Measurements from ENCODE around the gene STPG4.
A peak's percentile ranks its signal among the peaks of the same experiment; 100 is the strongest.
"Not testable (repeated sequence)": the region's sequence is repeated elsewhere in the genome, so short reads cannot be mapped to it uniquely, and the experiment has no call there.

The STPG4 gene

DNA sequence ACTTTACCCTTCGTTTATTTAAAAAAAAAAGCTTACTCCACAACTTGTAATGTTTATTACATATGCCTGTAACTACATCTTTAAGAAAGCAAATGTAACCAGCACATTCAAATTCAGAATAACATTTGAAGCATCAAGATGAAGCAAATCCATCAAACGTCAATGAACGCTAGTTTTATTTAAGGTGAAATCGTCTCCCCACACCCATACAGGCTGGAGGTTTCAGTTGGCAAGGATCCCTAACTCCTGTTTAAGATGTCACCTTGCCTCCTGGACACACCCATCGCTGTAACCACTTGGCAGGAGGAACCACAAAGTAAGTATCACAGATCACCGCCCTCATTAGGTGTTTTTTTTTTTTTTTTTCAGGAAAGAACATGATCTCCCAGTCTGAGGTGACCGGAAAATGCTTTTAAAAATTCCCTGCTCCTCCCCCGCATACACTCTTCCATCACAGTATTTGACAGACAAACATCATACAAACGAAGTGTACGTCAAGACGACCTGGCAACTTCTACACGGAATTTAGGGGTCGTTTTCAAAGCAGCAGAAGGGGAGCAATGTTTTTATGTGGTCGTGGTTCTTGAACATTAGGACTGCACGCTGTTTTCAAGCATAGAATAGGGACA is 19.7 kb upstream of the STPG4 start:
- Histone ChIP-seq H3K27ac (ENCODE audit: insufficient read depth, low read length, poor library complexity, severe bottlenecking) (peak overlapping the region; percentile 69), H3K4me3 (ENCODE audit: insufficient read depth, low read depth, low read length, poor library complexity, severe bottlenecking) (peak overlapping the region; percentile 51), H3K27me3 (replicated peaks; ENCODE audit: control insufficient read depth, insufficient read depth, low read length, poor library complexity, severe bottlenecking) (no peaks in the 10 kb centered on the region), H3K36me3 (ENCODE audit: control insufficient read depth, insufficient read depth, low read length) (no peaks in the 10 kb centered on the region), H3K9me3 (ENCODE audit: control insufficient read depth, low read length) (no peaks in the 10 kb centered on the region), H3K4me1 (ENCODE audit: control insufficient read depth, insufficient read depth, low read length, poor library complexity, severe bottlenecking) (peaks cover 20% of the 10 kb centered on the region)
- peak; percentile 17 to 41 (median 34) for DNase-seq

DNA sequence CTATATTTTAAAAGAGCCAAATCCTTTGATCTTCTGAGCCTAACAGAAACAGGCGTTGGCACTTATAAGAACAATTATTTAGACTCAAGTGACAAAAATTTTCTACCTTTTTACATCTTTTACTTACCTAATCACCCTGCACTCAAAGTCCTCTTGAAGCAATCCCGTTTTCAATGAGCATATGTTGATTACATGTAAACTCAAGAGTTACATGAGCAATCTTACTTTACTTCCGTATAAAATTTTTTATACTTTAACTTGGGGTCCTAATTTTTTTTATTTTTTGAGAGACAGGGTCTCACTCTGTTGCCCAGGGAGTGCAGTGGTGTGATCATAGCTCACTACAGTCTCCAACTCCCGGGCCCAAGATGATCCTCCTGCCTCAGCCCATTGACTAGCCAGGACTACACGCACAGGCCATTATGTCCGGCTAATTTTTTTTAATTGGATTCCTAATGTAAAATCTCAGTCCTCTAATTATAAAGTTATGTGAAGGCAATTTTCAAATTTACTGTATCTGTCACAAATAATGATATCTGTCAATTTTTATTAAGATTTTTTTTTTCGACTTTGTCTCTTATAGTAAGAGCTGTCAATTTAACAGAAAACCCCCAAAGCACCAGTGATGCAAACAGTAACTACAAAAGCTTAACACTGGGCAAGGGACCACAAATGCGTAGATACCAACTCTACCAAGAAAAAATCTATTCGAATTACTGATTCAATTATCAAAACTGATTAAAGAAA is 19.1 kb upstream of the STPG4 start:
- Histone ChIP-seq H3K27ac (ENCODE audit: insufficient read depth, low read length, poor library complexity, severe bottlenecking) (peak overlapping the region; percentile 69), H3K4me3 (ENCODE audit: insufficient read depth, low read depth, low read length, poor library complexity, severe bottlenecking) (peak overlapping the region; percentile 51), H3K4me1 (ENCODE audit: control insufficient read depth, insufficient read depth, low read length, poor library complexity, severe bottlenecking) (peaks cover 20% of the 10 kb centered on the region), H3K36me3 (ENCODE audit: control insufficient read depth, insufficient read depth, low read length) (no peaks in the 10 kb centered on the region), H3K9me3 (ENCODE audit: control insufficient read depth, low read length) (no peaks in the 10 kb centered on the region), H3K27me3 (replicated peaks; ENCODE audit: control insufficient read depth, insufficient read depth, low read length, poor library complexity, severe bottlenecking) (no peaks in the 10 kb centered on the region)
- DNase-seq = no peak

GRCh38 chr2:47172922-47173695 is 18.0 kb upstream of the STPG4 start:
- no peak overlapping the region for H3K4me3 ChIP-seq (ENCODE audit: insufficient read depth, low read depth, low read length, poor library complexity, severe bottlenecking)
- H3K27ac ChIP-seq (ENCODE audit: insufficient read depth, low read length, poor library complexity, severe bottlenecking) = peak overlapping the region; percentile 69

GRCh38 chr2:47172156-47172921 is 17.2 kb upstream of the STPG4 start:
- DNase-seq = no peak
- Histone ChIP-seq H3K4me3 (ENCODE audit: insufficient read depth, low read depth, low read length, poor library complexity, severe bottlenecking) (no peak overlapping the region), H3K9me3 (ENCODE audit: control insufficient read depth, low read length) (no peaks in the 10 kb centered on the region), H3K4me1 (ENCODE audit: control insufficient read depth, insufficient read depth, low read length, poor library complexity, severe bottlenecking) (peaks cover 18% of the 10 kb centered on the region), H3K27ac (ENCODE audit: insufficient read depth, low read length, poor library complexity, severe bottlenecking) (no peak overlapping the region), H3K36me3 (ENCODE audit: control insufficient read depth, insufficient read depth, low read length) (no peaks in the 10 kb centered on the region), H3K27me3 (replicated peaks; ENCODE audit: control insufficient read depth, insufficient read depth, low read length, poor library complexity, severe bottlenecking) (no peaks in the 10 kb centered on the region)

More at GRCh38 chr2:47172922-47173695, 18.0 kb upstream of the STPG4 start:
- Histone ChIP-seq H3K27me3 (replicated peaks; ENCODE audit: control insufficient read depth, insufficient read depth, low read length, poor library complexity, severe bottlenecking) (no peaks in the 10 kb centered on the region), H3K36me3 (ENCODE audit: control insufficient read depth, insufficient read depth, low read length) (no peaks in the 10 kb centered on the region), H3K9me3 (ENCODE audit: control insufficient read depth, low read length) (no peaks in the 10 kb centered on the region), H3K4me1 (ENCODE audit: control insufficient read depth, insufficient read depth, low read length, poor library complexity, severe bottlenecking) (peaks cover 20% of the 10 kb centered on the region)
- DNase-seq = no peak

DNA sequence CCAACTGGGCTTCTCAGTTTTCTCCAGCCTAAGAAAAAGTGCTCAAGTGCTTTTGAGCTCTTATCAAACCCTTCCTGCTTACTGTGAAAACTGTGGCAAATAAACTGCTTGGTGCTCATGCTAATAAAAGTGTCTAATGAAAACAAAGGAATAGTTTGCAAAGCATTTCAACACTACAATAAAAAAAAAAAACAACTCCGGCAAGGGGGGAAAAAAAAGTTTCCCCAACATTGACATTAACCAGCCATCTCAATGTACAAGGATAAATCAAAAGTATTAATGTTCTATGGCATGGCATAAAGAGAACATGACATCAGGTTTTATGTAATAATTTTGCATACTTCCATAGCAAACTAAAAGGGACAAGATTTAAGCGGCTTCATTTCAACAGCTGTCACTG is 14.7 kb upstream of the STPG4 start:
- Histone ChIP-seq H3K27ac (ENCODE audit: insufficient read depth, low read length, poor library complexity, severe bottlenecking) (no peak overlapping the region), H3K4me1 (ENCODE audit: control insufficient read depth, insufficient read depth, low read length, poor library complexity, severe bottlenecking) (peaks cover 16% of the 10 kb centered on the region), H3K9me3 (ENCODE audit: control insufficient read depth, low read length) (no peaks in the 10 kb centered on the region), H3K4me3 (ENCODE audit: insufficient read depth, low read depth, low read length, poor library complexity, severe bottlenecking) (no peak overlapping the region), H3K36me3 (ENCODE audit: control insufficient read depth, insufficient read depth, low read length) (no peaks in the 10 kb centered on the region), H3K27me3 (replicated peaks; ENCODE audit: control insufficient read depth, insufficient read depth, low read length, poor library complexity, severe bottlenecking) (no peaks in the 10 kb centered on the region)
- no peak for DNase-seq

DNA sequence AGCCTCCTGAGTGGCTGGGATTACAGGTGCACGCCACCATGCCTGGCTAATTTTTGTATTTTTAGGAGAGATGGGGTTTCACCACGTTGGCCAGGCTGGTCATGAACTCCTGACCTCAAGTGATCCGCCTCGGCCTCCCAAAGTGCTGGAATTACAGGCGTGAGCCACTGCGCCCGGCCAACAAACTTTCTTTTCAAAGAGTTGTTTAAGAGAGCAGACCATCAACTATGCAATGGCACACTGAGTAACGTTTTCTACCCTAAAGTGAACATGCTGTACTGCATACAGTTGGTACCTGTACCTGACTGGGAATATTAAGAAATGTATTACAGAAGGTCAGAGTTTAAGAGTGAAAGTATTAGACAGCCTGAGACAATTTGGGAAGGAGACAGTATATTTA is 13.8 kb upstream of the STPG4 start:
- not testable (repeated sequence) for H3K4me3 ChIP-seq (ENCODE audit: insufficient read depth, low read depth, low read length, poor library complexity, severe bottlenecking)

DNA sequence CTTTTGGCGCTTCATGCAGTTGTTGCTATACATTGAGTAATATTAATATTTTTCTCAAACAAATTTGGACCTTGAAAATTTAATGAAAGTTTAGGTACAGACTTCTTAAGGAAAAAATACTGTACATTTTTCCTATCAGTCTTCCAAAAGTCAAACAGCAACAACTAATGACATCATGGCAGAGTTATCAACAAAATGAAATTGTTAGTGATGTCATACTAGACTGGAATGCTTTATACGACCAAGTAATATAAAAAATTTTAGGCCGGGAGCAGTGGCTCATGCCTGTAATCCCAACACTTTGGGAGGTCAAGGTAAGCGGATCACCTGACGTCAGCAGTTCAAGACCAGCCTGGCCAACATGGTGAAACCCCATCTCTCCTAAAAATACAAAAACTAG is 12.0 kb upstream of the STPG4 start:
- H3K27me3 ChIP-seq (replicated peaks; ENCODE audit: control insufficient read depth, insufficient read depth, low read length, poor library complexity, severe bottlenecking) = no peaks in the 10 kb centered on the region
- no peak for DNase-seq
- H3K4me3 ChIP-seq (ENCODE audit: insufficient read depth, low read depth, low read length, poor library complexity, severe bottlenecking) = no peak overlapping the region
- H3K4me1 ChIP-seq (ENCODE audit: control insufficient read depth, insufficient read depth, low read length, poor library complexity, severe bottlenecking) = no peaks in the 10 kb centered on the region
- H3K9me3 ChIP-seq (ENCODE audit: control insufficient read depth, low read length) = no peaks in the 10 kb centered on the region
- peaks cover 6% of the 10 kb centered on the region for H3K36me3 ChIP-seq (ENCODE audit: control insufficient read depth, insufficient read depth, low read length)
- no peak overlapping the region for H3K27ac ChIP-seq (ENCODE audit: insufficient read depth, low read length, poor library complexity, severe bottlenecking)

More for the DNA sequence above, 13.8 kb upstream of the STPG4 start:
- not testable (repeated sequence) for H3K9me3 ChIP-seq (ENCODE audit: control insufficient read depth, low read length); H3K27me3 ChIP-seq (replicated peaks; ENCODE audit: control insufficient read depth, insufficient read depth, low read length, poor library complexity, severe bottlenecking); H3K36me3 ChIP-seq (ENCODE audit: control insufficient read depth, insufficient read depth, low read length); DNase-seq; H3K27ac ChIP-seq (ENCODE audit: insufficient read depth, low read length, poor library complexity, severe bottlenecking)
- H3K4me1 ChIP-seq (ENCODE audit: control insufficient read depth, insufficient read depth, low read length, poor library complexity, severe bottlenecking) = peaks cover 10% of the 10 kb centered on the region

GRCh38 chr2:47165001-47165555 is 10.0 kb upstream of the STPG4 start:
- Histone ChIP-seq H3K36me3 (ENCODE audit: control insufficient read depth, insufficient read depth, low read length) (peaks cover 25% of the 10 kb centered on the region), H3K4me1 (ENCODE audit: control insufficient read depth, insufficient read depth, low read length, poor library complexity, severe bottlenecking) (no peaks in the 10 kb centered on the region), H3K27ac (ENCODE audit: insufficient read depth, low read length, poor library complexity, severe bottlenecking) (no peak overlapping the region), H3K27me3 (replicated peaks; ENCODE audit: control insufficient read depth, insufficient read depth, low read length, poor library complexity, severe bottlenecking) (no peaks in the 10 kb centered on the region), H3K4me3 (ENCODE audit: insufficient read depth, low read depth, low read length, poor library complexity, severe bottlenecking) (no peak overlapping the region), H3K9me3 (ENCODE audit: control insufficient read depth, low read length) (no peaks in the 10 kb centered on the region)
- no peak for DNase-seq

DNA sequence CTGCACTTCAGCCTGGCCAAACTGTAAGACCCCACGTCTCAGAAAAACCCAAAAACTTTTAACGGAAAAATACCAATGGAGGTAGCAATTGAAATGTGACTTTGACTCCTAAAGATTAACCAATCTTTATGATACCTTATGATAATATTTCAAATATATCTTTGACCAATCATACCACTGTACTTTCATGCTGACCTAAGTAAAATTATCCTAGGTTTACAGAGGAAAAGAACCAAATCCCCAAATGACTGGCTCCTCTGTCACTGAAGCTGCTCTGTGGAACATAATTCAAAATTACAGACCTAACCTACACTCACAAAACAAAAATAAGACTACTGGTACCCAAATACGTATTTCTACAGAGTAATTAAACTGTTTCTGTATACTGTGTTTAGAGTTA is 7.7 kb upstream of the STPG4 start:
- H3K27me3 ChIP-seq (replicated peaks; ENCODE audit: control insufficient read depth, insufficient read depth, low read length, poor library complexity, severe bottlenecking) = no peaks in the 10 kb centered on the region
- H3K9me3 ChIP-seq (ENCODE audit: control insufficient read depth, low read length) = no peaks in the 10 kb centered on the region
- H3K27ac ChIP-seq (ENCODE audit: insufficient read depth, low read length, poor library complexity, severe bottlenecking) = no peak overlapping the region
- no peaks in the 10 kb centered on the region for H3K4me1 ChIP-seq (ENCODE audit: control insufficient read depth, insufficient read depth, low read length, poor library complexity, severe bottlenecking)
- H3K36me3 ChIP-seq (ENCODE audit: control insufficient read depth, insufficient read depth, low read length) = peaks cover 30% of the 10 kb centered on the region
- H3K4me3 ChIP-seq (ENCODE audit: insufficient read depth, low read depth, low read length, poor library complexity, severe bottlenecking) = no peak overlapping the region
- DNase-seq = no peak
